H1 (cell line): ENCODE measurements around the gene VASN. TPM values are rescaled to one million over a fixed set of nuclear protein-coding genes. Genes with fewer than 3 reads are reported as not detected.
A peak's percentile ranks its signal among the peaks of the same experiment; 100 is the strongest.

ENCODE experiments used
- CTCF ChIA-PET: fragments of 300-600 bp; sonication (Branson Sonifier 250); formaldehyde crosslinking; loops from one replicate; lab custom pipeline; 2021; ENCODE audit not compliant: partially characterized antibody; lab: Charles Lee
- POLR2A ChIA-PET: fragments of 300-600 bp; sonication (Branson Sonifier 250); formaldehyde crosslinking; loops from one replicate; lab custom pipeline; 2021; ENCODE audit warnings: inconsistent platforms; ENCODE audit not compliant: partially characterized antibody; lab: Charles Lee
- DNase-seq, 2 experiments: peaks; one replicate each; pipeline versions ENCODE4 v3.0.0 to v3.0.0-alpha.2; 2010 to 2022; ENCODE audit warnings: low spot score in 2 of 2, low read depth in 1 of 2, mixed read lengths in 1 of 2
- FAIRE-seq: peaks from 2 replicates; lab custom pipeline; 2011; peaks lifted over from hg19 to GRCh38; lab: Jason Lieb, UNC
- H2AFZ ChIP-seq: 2 replicates; pipeline ENCODE4 v1.8.1; 2012; ENCODE audit warnings: low read length, inconsistent platforms
- H2AK5ac ChIP-seq: 2 replicates; pipeline ENCODE4 v1.6.1; 2013; ENCODE audit warnings: low read depth, low read length
- H2BK120ac ChIP-seq: replicated peaks from 2 replicates; pipeline ENCODE3; 2013; ENCODE audit warnings: low read depth, low read length, inconsistent platforms
- H2BK12ac ChIP-seq: 2 replicates; pipeline ENCODE4 v1.6.1; 2013; ENCODE audit warnings: low read depth, low read length
- H2BK15ac ChIP-seq: 2 replicates; pipeline ENCODE4 v1.6.1; 2013; ENCODE audit warnings: low read length
- H2BK20ac ChIP-seq: 2 replicates; pipeline ENCODE4 v1.6.1; 2013; ENCODE audit warnings: low read length
- H2BK5ac ChIP-seq: 2 replicates; pipeline ENCODE4 v1.6.1; 2013; ENCODE audit warnings: low read depth, low read length
- H3K14ac ChIP-seq: 2 replicates; pipeline ENCODE4 v1.6.1; 2013; ENCODE audit warnings: inconsistent platforms; ENCODE audit not compliant: insufficient read length
- H3K18ac ChIP-seq: 2 replicates; pipeline ENCODE4 v1.6.1; 2013; ENCODE audit warnings: low read length; ENCODE audit errors: extremely low read depth
- H3K23ac ChIP-seq: 2 replicates; pipeline ENCODE4 v1.6.1; 2013; ENCODE audit warnings: inconsistent platforms; ENCODE audit not compliant: insufficient read length
- H3K23me2 ChIP-seq: 2 replicates; pipeline ENCODE4 v1.6.1; 2013; ENCODE audit warnings: low read depth, low read length
- H3K27ac ChIP-seq: 2 replicates; pipeline ENCODE4 v1.6.1; 2011; ENCODE audit warnings: low read depth, low read length, inconsistent platforms
- H3K27me3 ChIP-seq, 4 experiments: replicated peaks in 1 of 4; 1 replicate in 1 of 4; 2 replicates in 3 of 4; pipeline versions ENCODE4 v1.6.1 to v1.8.1; 2011 to 2013; ENCODE audit warnings: low read length in 3 of 4, mild to moderate bottlenecking in 3 of 4, inconsistent platforms in 2 of 4, mixed read lengths in 2 of 4, moderate library complexity in 1 of 4; ENCODE audit not compliant: control insufficient read depth in 3 of 4, insufficient read depth in 3 of 4; ENCODE audit errors: extremely low read depth in 1 of 4
- H3K36me3 ChIP-seq, 4 experiments: 2 replicates each; pipeline versions ENCODE4 v1.6.1 to v1.8.1; 2011 to 2013; ENCODE audit warnings: mild to moderate bottlenecking in 4 of 4, low read length in 3 of 4, moderate library complexity in 2 of 4, control low read depth in 1 of 4, inconsistent platforms in 1 of 4; ENCODE audit not compliant: insufficient read depth in 4 of 4, control insufficient read depth in 2 of 4
- H3K4ac ChIP-seq: replicated peaks from 2 replicates; pipeline ENCODE3; 2013; ENCODE audit warnings: low read length, low read depth, mixed read lengths, inconsistent platforms; ENCODE audit not compliant: insufficient read length
- H3K4me1 ChIP-seq, 4 experiments: replicated peaks in 1 of 4; 1 replicate in 1 of 4; 2 replicates in 3 of 4; pipeline versions ENCODE4 v1.6.1 to v1.8.1; 2011 to 2013; ENCODE audit warnings: low read length in 3 of 4, inconsistent platforms in 2 of 4, mixed read lengths in 1 of 4; ENCODE audit not compliant: insufficient read depth in 4 of 4, control insufficient read depth in 3 of 4
- H3K4me2 ChIP-seq, 2 experiments: 2 replicates each; pipeline versions ENCODE4 v1.6.1 to v1.8.1; 2011 to 2013; ENCODE audit warnings: low read depth in 2 of 2, low read length in 2 of 2, control low read depth in 1 of 2, inconsistent platforms in 1 of 2, mild to moderate bottlenecking in 1 of 2; ENCODE audit not compliant: insufficient read depth in 1 of 2
- H3K4me3 ChIP-seq, 4 experiments: fragments of 200-600, 300-600 bp in 1 of 4; sonication (generic), shearing (Covaris generic), sonication (Bioruptor Twin) in 1 of 4; 2 replicates each; pipeline versions ENCODE4 v1.5.1 to v1.8.1; 2011 to 2016; ENCODE audit warnings: low read length in 4 of 4, low read depth in 3 of 4, control low read depth in 2 of 4, inconsistent platforms in 2 of 4, mild to moderate bottlenecking in 2 of 4, mixed read lengths in 1 of 4, moderate library complexity in 1 of 4; ENCODE audit not compliant: insufficient read depth in 2 of 4; ENCODE audit errors: extremely low read depth in 1 of 4
- H3K56ac ChIP-seq: replicated peaks from 2 replicates; pipeline ENCODE3; 2013; ENCODE audit warnings: low read depth, mild to moderate bottlenecking, mixed read lengths, low read length, inconsistent platforms; ENCODE audit not compliant: insufficient read length
- H3K79me1 ChIP-seq: 2 replicates; pipeline ENCODE4 v1.6.1; 2013; ENCODE audit warnings: low read depth, low read length, control low read depth
- H3K79me2 ChIP-seq, 2 experiments: 2 replicates each; pipeline versions ENCODE4 v1.6.1 to v1.8.1; 2012 to 2013; ENCODE audit warnings: low read length in 2 of 2, mild to moderate bottlenecking in 2 of 2, inconsistent platforms in 1 of 2; ENCODE audit not compliant: insufficient read depth in 2 of 2, control insufficient read depth in 1 of 2
- H3K9ac ChIP-seq, 4 experiments: replicated peaks in 1 of 4; 1 replicate in 1 of 4; 2 replicates in 3 of 4; pipeline versions ENCODE4 v1.6.1 to v1.8.1; 2011 to 2013; ENCODE audit warnings: low read depth in 3 of 4, low read length in 3 of 4, control low read depth in 2 of 4, mild to moderate bottlenecking in 2 of 4, moderate library complexity in 2 of 4, inconsistent platforms in 1 of 4; ENCODE audit errors: extremely low read depth in 1 of 4
- H3K9me3 ChIP-seq, 2 experiments: 2 replicates each; pipeline versions ENCODE4 v1.6.1 to v1.8.1; 2012 to 2013; ENCODE audit warnings: mild to moderate bottlenecking in 2 of 2, moderate library complexity in 2 of 2, control low read depth in 1 of 2, inconsistent platforms in 1 of 2, low read depth in 1 of 2, low read length in 1 of 2, mixed read lengths in 1 of 2; ENCODE audit not compliant: insufficient read depth in 2 of 2
- H4K20me1 ChIP-seq, 2 experiments: replicated peaks in 1 of 2; 2 replicates each; pipeline versions ENCODE3 to v1.8.1; 2011 to 2013; ENCODE audit warnings: inconsistent platforms in 2 of 2, low read length in 2 of 2, mild to moderate bottlenecking in 1 of 2; ENCODE audit not compliant: insufficient read depth in 2 of 2, control insufficient read depth in 1 of 2
- H4K5ac ChIP-seq: 2 replicates; pipeline ENCODE4 v1.6.1; 2013; ENCODE audit warnings: low read length, low read depth, mixed read lengths, inconsistent platforms; ENCODE audit not compliant: insufficient read length
- H4K8ac ChIP-seq: 2 replicates; pipeline ENCODE4 v1.8.0; 2013; ENCODE audit warnings: mild to moderate bottlenecking, moderate library complexity, low read length, inconsistent platforms; ENCODE audit not compliant: insufficient read depth; ENCODE audit errors: extremely low read depth
- H4K91ac ChIP-seq: replicated peaks from 2 replicates; pipeline ENCODE3; 2013; ENCODE audit warnings: low read length, mixed read lengths, inconsistent platforms; ENCODE audit not compliant: insufficient read length
- CHD1 ChIP-seq: IDR thresholded peaks from 2 replicates; pipeline ENCODE4 v1.6.1; 2012; ENCODE audit warnings: low read depth, low read length, improper control_type of control experiment
- SIN3A ChIP-seq, 2 experiments: IDR thresholded peaks in 1 of 2; conservative IDR thresholded peaks in 1 of 2; 2 replicates each; pipeline ENCODE4 v1.6.1; 2011 to 2012; ENCODE audit warnings: low read length in 2 of 2, improper control_type of control experiment in 1 of 2, low read depth in 1 of 2, mild to moderate bottlenecking in 1 of 2
- WGBS, 2 experiments: shearing (Covaris generic) in 1 of 2; methylation state at CpG; one replicate each; pipeline versions ENCODE4 v1.1.6 to v1.1.7; 2013 to 2015; ENCODE audit warnings: low lambda C conversion rate in 2 of 2, mixed read lengths in 2 of 2, inconsistent platforms in 1 of 2, low coverage in 1 of 2, missing lambda C conversion rate in 1 of 2; ENCODE audit not compliant: insufficient replicate concordance in 2 of 2, insufficient coverage in 1 of 2, insufficient read length in 1 of 2; ENCODE audit errors: extremely low coverage in 1 of 2, missing lambda C conversion rate in 1 of 2; 5-methylcytosine and 5-hydroxymethylcytosine counted together
- polyA plus RNA-seq, 7 experiments: library from polyadenylated mRNA; depleted of rRNA in 3 of 7; stranded (reverse) in 5 of 7; unstranded in 2 of 7; fragments of >200 nt in 5 of 7; fragments of 200-250 nt in 2 of 7; gene quantifications; 1 replicate in 5 of 7; 2 replicates in 1 of 7; 4 replicates in 1 of 7; pipeline versions ENCODE4 v1.2.1 to v1.2.3, GENCODE V29; 2011 to 2013; ENCODE audit warnings: missing spikeins in 2 of 7, mixed read lengths in 2 of 7
- total RNA-seq: library from RNA; stranded (reverse); fragmentation: NEBNext Ultra II Directional; extraction: Animal tissue kit (Norgen Biotek cat#: 25700); gene quantifications from 2 replicates; pipeline ENCODE4 v1.2.1, GENCODE V29; 2021

The VASN gene
- total and polyA plus RNA-seq, 2 of the 8 experiments (the other 6 are each of a cell fraction or from before 2014, with no cell fraction given), result 9.6 to 11.3 TPM

- Histone ChIP-seq H3K23ac (no peak overlapping the region), H3K14ac (no peak overlapping the region), H2BK12ac (no peak overlapping the region), H3K23me2 (peaks cover 9% of the 10 kb centered on the region; the same call in 1 of the 2 replicates), H4K8ac (peak overlapping the region; percentile 53), H4K20me1 (peaks cover 0 to 10% of the 10 kb centered on the region in 2 experiments), H2AFZ (no peak overlapping the region), H2BK120ac (no peak overlapping the region), H2AK5ac (no peak overlapping the region; the same call in 1 of the 2 replicates), H3K27me3 (no peaks in the 10 kb centered on the region; a peak in 2 of 7 replicates), H3K79me2 (no peaks in the 10 kb centered on the region)
- WGBS, 2 experiments, result 20% methylated on average over 24 of the region's 44 CpGs; no CpG with 5 or more reads in 1 of the 2 experiments
- FAIRE-seq, result no peak
- TF ChIP-seq CHD1, result no peak
- TF ChIP-seq SIN3A (conservative IDR thresholded peaks at IDR 0.05 in 1 of 2, IDR thresholded peaks at IDR 0.05 in 1 of 2; ENCODE audit: low read depth in 1 of 2, low read length in 2 of 2), result 0 out of 4 replicates have a peak, but pooled peaks of 1 of the 2 experiments have one; percentile 23
- TF ChIP-seq, all 59 proteins: peak for 1
- H3K79me1 ChIP-seq, result 0 out of 2 replicates have a peak, but pooled peaks cover 3% of the 10 kb centered on the region
- H3K4ac ChIP-seq, result no peak overlapping the region
- H3K4me3 ChIP-seq, result peak overlapping the region; percentile 53 to 78 (median 64)
- no peaks in the 10 kb centered on the region for H3K9me3 ChIP-seq
- H3K36me3 ChIP-seq, result no peaks in the 10 kb centered on the region
- no peak overlapping the region for H3K18ac ChIP-seq
- peak in 1 of 2 experiments; percentile 67 for DNase-seq
- ChIA-PET CTCF (interaction anchor here (0.6 to 12.0 kb wide), 5 partner anchors 12 to 153 kb away, joined by 3 to 134 read pairs (median 4); no protein-coding TSS in a partner anchor), POLR2A (interaction anchor here (1.1 to 2.0 kb wide), 6 partner anchors 10 to 65 kb away, joined by 3 to 8 read pairs (median 3); partner anchors contain the start of genes NMRAL1 and PAM16)
- no peak overlapping the region for H2BK15ac ChIP-seq
- H3K4me1 ChIP-seq, result peaks cover 2 to 11% (median 4%) of the 10 kb centered on the region in 4 experiments; a peak in 5 of 7 replicates
- H4K91ac ChIP-seq, result no peak overlapping the region
- no peak overlapping the region for H4K5ac ChIP-seq
- no peak overlapping the region for H3K27ac ChIP-seq
- H2BK20ac ChIP-seq, result no peak overlapping the region
- peak overlapping the region in 3 of 4 experiments; percentile 39 to 55 (median 43); a peak in 3 of 7 replicates for H3K9ac ChIP-seq
- no peak overlapping the region for H3K56ac ChIP-seq
- H2BK5ac ChIP-seq, result no peak overlapping the region
- peak overlapping the region; percentile 74 to 81 for H3K4me2 ChIP-seq
Observed at GRCh38 chr16:4415538-4416199, 44.0 kb downstream of the VASN start.
